Measurements from ENCODE around the gene HERC5.
A peak's percentile ranks its signal among the peaks of the same experiment; 100 is the strongest.

Gene HERC5

GRCh38 chr4:88511236-88511635 is 54.3 kb downstream of the HERC5 start:
- TF ChIP-seq CTCF (conservative IDR thresholded peaks at IDR 0.05), result no peak
- H3K27ac ChIP-seq, result no peak overlapping the region

- TF ChIP-seq CTCF (conservative IDR thresholded peaks at IDR 0.05), result no peak
- H3K27ac ChIP-seq, result peak overlapping the region; percentile 89
Observed at GRCh38 chr4:88514557-88515511, 57.9 kb downstream of the HERC5 start.

- no peak for TF ChIP-seq CTCF (conservative IDR thresholded peaks at IDR 0.05)
- H3K27ac ChIP-seq, result peak overlapping the region; percentile 89; the same call in 1 of the 2 replicates
Observed at GRCh38 chr4:88516746-88517145, 59.8 kb downstream of the HERC5 start.

GRCh38 chr4:88517825-88518224 is 60.9 kb downstream of the HERC5 start:
- TF ChIP-seq CTCF (conservative IDR thresholded peaks at IDR 0.05), result no peak
- H3K27ac ChIP-seq, result no peak overlapping the region

- no peak for TF ChIP-seq CTCF (conservative IDR thresholded peaks at IDR 0.05)
- no peak overlapping the region for H3K27ac ChIP-seq
Observed at GRCh38 chr4:88518911-88519310, 62.0 kb downstream of the HERC5 start.

GRCh38 chr4:88522702-88523324 is 65.9 kb downstream of the HERC5 start:
- peak overlapping the region; percentile 95 for H3K27ac ChIP-seq
- no peak for TF ChIP-seq CTCF (conservative IDR thresholded peaks at IDR 0.05)

- no peak; the same call in 1 of the 2 replicates for TF ChIP-seq CTCF (conservative IDR thresholded peaks at IDR 0.05)
- peak within 1 kb of the TSS; percentile 95 for H3K27ac ChIP-seq
Observed at GRCh38 chr4:88523325-88524129, 66.6 kb downstream of the HERC5 start, which contains the start of gene PYURF. Gene PYURF (minus strand): TSS chr4:88523776. CDS start chr4:88523700, 76 bp downstream.
